Ureter (tissue), 1 donor: ENCODE measurements around the gene GABBR1. TPM values are rescaled to one million over a fixed set of nuclear protein-coding genes. Genes with fewer than 3 reads are reported as not detected.
"Not testable (repeated sequence)": the region's sequence is repeated elsewhere in the genome, so short reads cannot be mapped to it uniquely, and the experiment has no call there.

Experiments used
- DNase-seq: peaks from one replicate; pipeline ENCODE4 v3.0.0-alpha.2; 2020; ENCODE audit warnings: low spot score
- total RNA-seq: library from RNA; stranded (reverse); gene quantifications from one replicate; pipeline ENCODE4 v1.2.4, GENCODE V29; 2023
- donor health status: DM: yes; HTN: yes; CAD: no.

GABBR1 gene
- 64.3 TPM for total RNA-seq

- peak; percentile 91 for DNase-seq
These were observed at the start of gene GABBR1 for GRCh38 chr6:29632789-29633533. GABBR1 (minus strand) TSS chr6:29633183; CDS start chr6:29632385, 798 bp downstream.

- no peak for DNase-seq
These were observed 48.8 kb upstream of the GABBR1 start for GRCh38 chr6:29681811-29682210.

GRCh38 chr6:29680904-29681303, 47.9 kb upstream of the GABBR1 start, which contains the start of gene ZFP57:
ZFP57 (minus strand) TSS chr6:29681152; CDS start chr6:29677003, 4,149 bp downstream.
- no peak for DNase-seq

GRCh38 chr6:29680416-29680815, 47.4 kb upstream of the GABBR1 start:
- no peak for DNase-seq

GRCh38 chr6:29679962-29680361, 47.0 kb upstream of the GABBR1 start:
- no peak for DNase-seq

- no peak for DNase-seq
These were observed 45.1 kb upstream of the GABBR1 start for GRCh38 chr6:29678114-29678513.

GRCh38 chr6:29676981-29677601, 44.1 kb upstream of the GABBR1 start:
- no peak for DNase-seq

GRCh38 chr6:29675561-29675960, 42.6 kb upstream of the GABBR1 start:
- DNase-seq = no peak

- DNase-seq = no peak
These were observed 41.0 kb upstream of the GABBR1 start for GRCh38 chr6:29674008-29674407.

- DNase-seq = no peak
These were observed 40.2 kb upstream of the GABBR1 start for GRCh38 chr6:29673161-29673560.

GRCh38 chr6:29672116-29672515, 39.1 kb upstream of the GABBR1 start:
- DNase-seq = not testable (repeated sequence)

- DNase-seq = no peak
These were observed 38.0 kb upstream of the GABBR1 start for GRCh38 chr6:29671026-29671425.

GRCh38 chr6:29667158-29667557, 34.2 kb upstream of the GABBR1 start:
- no peak for DNase-seq

GRCh38 chr6:29666826-29667130, 33.8 kb upstream of the GABBR1 start:
- DNase-seq = no peak

- DNase-seq = no peak
These were observed 33.2 kb upstream of the GABBR1 start for GRCh38 chr6:29665942-29666825.

- no peak for DNase-seq
These were observed 30.5 kb upstream of the GABBR1 start for GRCh38 chr6:29663300-29664042.

GRCh38 chr6:29661502-29662141, 28.6 kb upstream of the GABBR1 start:
- not testable (repeated sequence) for DNase-seq

- no peak for DNase-seq
These were observed 28.1 kb upstream of the GABBR1 start for GRCh38 chr6:29661071-29661470.

GRCh38 chr6:29656798-29657197, 23.8 kb upstream of the GABBR1 start, which contains the start of gene MOG:
MOG (plus strand) TSS chr6:29657092; CDS start chr6:29657210, 118 bp downstream.
- DNase-seq = no peak

GRCh38 chr6:29656157-29656556, 23.2 kb upstream of the GABBR1 start:
- DNase-seq = no peak

GRCh38 chr6:29655658-29656057, 22.7 kb upstream of the GABBR1 start:
- DNase-seq = no peak
